H1 (cell line): Measurements from ENCODE around the gene AFF1. TPM values are rescaled to one million over a fixed set of nuclear protein-coding genes. Genes with fewer than 3 reads are reported as not detected.

Experiments used
- CTCF ChIA-PET: fragments of 300-600 bp; sonication (Branson Sonifier 250); formaldehyde crosslinking; loops from one replicate; lab custom pipeline; 2021; ENCODE audit not compliant: partially characterized antibody; lab: Charles Lee
- POLR2A ChIA-PET: fragments of 300-600 bp; sonication (Branson Sonifier 250); formaldehyde crosslinking; loops from one replicate; lab custom pipeline; 2021; ENCODE audit warnings: inconsistent platforms; ENCODE audit not compliant: partially characterized antibody; lab: Charles Lee
- DNase-seq, 2 experiments: peaks; one replicate each; pipeline versions ENCODE4 v3.0.0 to v3.0.0-alpha.2; 2010 to 2022; ENCODE audit warnings: low spot score in 2 of 2, low read depth in 1 of 2, mixed read lengths in 1 of 2
- FAIRE-seq: peaks from 2 replicates; lab custom pipeline; 2011; peaks lifted over from hg19 to GRCh38; lab: Jason Lieb, UNC
- H2AFZ ChIP-seq: 2 replicates; pipeline ENCODE4 v1.8.1; 2012; ENCODE audit warnings: low read length, inconsistent platforms
- H2AK5ac ChIP-seq: 2 replicates; pipeline ENCODE4 v1.6.1; 2013; ENCODE audit warnings: low read depth, low read length
- H2BK120ac ChIP-seq: replicated peaks from 2 replicates; pipeline ENCODE3; 2013; ENCODE audit warnings: low read depth, low read length, inconsistent platforms
- H2BK12ac ChIP-seq: 2 replicates; pipeline ENCODE4 v1.6.1; 2013; ENCODE audit warnings: low read depth, low read length
- H2BK15ac ChIP-seq: 2 replicates; pipeline ENCODE4 v1.6.1; 2013; ENCODE audit warnings: low read length
- H2BK20ac ChIP-seq: 2 replicates; pipeline ENCODE4 v1.6.1; 2013; ENCODE audit warnings: low read length
- H2BK5ac ChIP-seq: 2 replicates; pipeline ENCODE4 v1.6.1; 2013; ENCODE audit warnings: low read depth, low read length
- H3K14ac ChIP-seq: 2 replicates; pipeline ENCODE4 v1.6.1; 2013; ENCODE audit warnings: inconsistent platforms; ENCODE audit not compliant: insufficient read length
- H3K18ac ChIP-seq: 2 replicates; pipeline ENCODE4 v1.6.1; 2013; ENCODE audit warnings: low read length; ENCODE audit errors: extremely low read depth
- H3K23ac ChIP-seq: 2 replicates; pipeline ENCODE4 v1.6.1; 2013; ENCODE audit warnings: inconsistent platforms; ENCODE audit not compliant: insufficient read length
- H3K23me2 ChIP-seq: 2 replicates; pipeline ENCODE4 v1.6.1; 2013; ENCODE audit warnings: low read depth, low read length
- H3K27ac ChIP-seq: 2 replicates; pipeline ENCODE4 v1.6.1; 2011; ENCODE audit warnings: low read depth, low read length, inconsistent platforms
- H3K27me3 ChIP-seq, 4 experiments: replicated peaks in 1 of 4; 1 replicate in 1 of 4; 2 replicates in 3 of 4; pipeline versions ENCODE4 v1.6.1 to v1.8.1; 2011 to 2013; ENCODE audit warnings: low read length in 3 of 4, mild to moderate bottlenecking in 3 of 4, inconsistent platforms in 2 of 4, mixed read lengths in 2 of 4, moderate library complexity in 1 of 4; ENCODE audit not compliant: control insufficient read depth in 3 of 4, insufficient read depth in 3 of 4; ENCODE audit errors: extremely low read depth in 1 of 4
- H3K36me3 ChIP-seq, 4 experiments: 2 replicates each; pipeline versions ENCODE4 v1.6.1 to v1.8.1; 2011 to 2013; ENCODE audit warnings: mild to moderate bottlenecking in 4 of 4, low read length in 3 of 4, moderate library complexity in 2 of 4, control low read depth in 1 of 4, inconsistent platforms in 1 of 4; ENCODE audit not compliant: insufficient read depth in 4 of 4, control insufficient read depth in 2 of 4
- H3K4ac ChIP-seq: replicated peaks from 2 replicates; pipeline ENCODE3; 2013; ENCODE audit warnings: low read length, low read depth, mixed read lengths, inconsistent platforms; ENCODE audit not compliant: insufficient read length
- H3K4me1 ChIP-seq, 4 experiments: replicated peaks in 1 of 4; 1 replicate in 1 of 4; 2 replicates in 3 of 4; pipeline versions ENCODE4 v1.6.1 to v1.8.1; 2011 to 2013; ENCODE audit warnings: low read length in 3 of 4, inconsistent platforms in 2 of 4, mixed read lengths in 1 of 4; ENCODE audit not compliant: insufficient read depth in 4 of 4, control insufficient read depth in 3 of 4
- H3K4me2 ChIP-seq, 2 experiments: 2 replicates each; pipeline versions ENCODE4 v1.6.1 to v1.8.1; 2011 to 2013; ENCODE audit warnings: low read depth in 2 of 2, low read length in 2 of 2, control low read depth in 1 of 2, inconsistent platforms in 1 of 2, mild to moderate bottlenecking in 1 of 2; ENCODE audit not compliant: insufficient read depth in 1 of 2
- H3K4me3 ChIP-seq, 4 experiments: fragments of 200-600, 300-600 bp in 1 of 4; sonication (generic), shearing (Covaris generic), sonication (Bioruptor Twin) in 1 of 4; 2 replicates each; pipeline versions ENCODE4 v1.5.1 to v1.8.1; 2011 to 2016; ENCODE audit warnings: low read length in 4 of 4, low read depth in 3 of 4, control low read depth in 2 of 4, inconsistent platforms in 2 of 4, mild to moderate bottlenecking in 2 of 4, mixed read lengths in 1 of 4, moderate library complexity in 1 of 4; ENCODE audit not compliant: insufficient read depth in 2 of 4; ENCODE audit errors: extremely low read depth in 1 of 4
- H3K56ac ChIP-seq: replicated peaks from 2 replicates; pipeline ENCODE3; 2013; ENCODE audit warnings: low read depth, mild to moderate bottlenecking, mixed read lengths, low read length, inconsistent platforms; ENCODE audit not compliant: insufficient read length
- H3K79me1 ChIP-seq: 2 replicates; pipeline ENCODE4 v1.6.1; 2013; ENCODE audit warnings: low read depth, low read length, control low read depth
- H3K79me2 ChIP-seq, 2 experiments: 2 replicates each; pipeline versions ENCODE4 v1.6.1 to v1.8.1; 2012 to 2013; ENCODE audit warnings: low read length in 2 of 2, mild to moderate bottlenecking in 2 of 2, inconsistent platforms in 1 of 2; ENCODE audit not compliant: insufficient read depth in 2 of 2, control insufficient read depth in 1 of 2
- H3K9ac ChIP-seq, 4 experiments: replicated peaks in 1 of 4; 1 replicate in 1 of 4; 2 replicates in 3 of 4; pipeline versions ENCODE4 v1.6.1 to v1.8.1; 2011 to 2013; ENCODE audit warnings: low read depth in 3 of 4, low read length in 3 of 4, control low read depth in 2 of 4, mild to moderate bottlenecking in 2 of 4, moderate library complexity in 2 of 4, inconsistent platforms in 1 of 4; ENCODE audit errors: extremely low read depth in 1 of 4
- H3K9me3 ChIP-seq, 2 experiments: 2 replicates each; pipeline versions ENCODE4 v1.6.1 to v1.8.1; 2012 to 2013; ENCODE audit warnings: mild to moderate bottlenecking in 2 of 2, moderate library complexity in 2 of 2, control low read depth in 1 of 2, inconsistent platforms in 1 of 2, low read depth in 1 of 2, low read length in 1 of 2, mixed read lengths in 1 of 2; ENCODE audit not compliant: insufficient read depth in 2 of 2
- H4K20me1 ChIP-seq, 2 experiments: replicated peaks in 1 of 2; 2 replicates each; pipeline versions ENCODE3 to v1.8.1; 2011 to 2013; ENCODE audit warnings: inconsistent platforms in 2 of 2, low read length in 2 of 2, mild to moderate bottlenecking in 1 of 2; ENCODE audit not compliant: insufficient read depth in 2 of 2, control insufficient read depth in 1 of 2
- H4K5ac ChIP-seq: 2 replicates; pipeline ENCODE4 v1.6.1; 2013; ENCODE audit warnings: low read length, low read depth, mixed read lengths, inconsistent platforms; ENCODE audit not compliant: insufficient read length
- H4K8ac ChIP-seq: 2 replicates; pipeline ENCODE4 v1.8.0; 2013; ENCODE audit warnings: mild to moderate bottlenecking, moderate library complexity, low read length, inconsistent platforms; ENCODE audit not compliant: insufficient read depth; ENCODE audit errors: extremely low read depth
- H4K91ac ChIP-seq: replicated peaks from 2 replicates; pipeline ENCODE3; 2013; ENCODE audit warnings: low read length, mixed read lengths, inconsistent platforms; ENCODE audit not compliant: insufficient read length
- CEBPB ChIP-seq: IDR thresholded peaks from 2 replicates; pipeline ENCODE4 v1.6.1; 2012; ENCODE audit warnings: low read depth, low read length
- GTF2F1 ChIP-seq: IDR thresholded peaks from 2 replicates; pipeline ENCODE4 v1.6.1; 2012; ENCODE audit warnings: low read depth, low read length, improper control_type of control experiment, borderline replicate concordance
- HDAC6 ChIP-seq: IDR thresholded peaks from one replicate; pipeline ENCODE4 v1.7.1; 2012; ENCODE audit warnings: low read depth, mild to moderate bottlenecking, inconsistent platforms, low read length, moderate library complexity
- ZNF274 ChIP-seq: IDR thresholded peaks from 2 replicates; pipeline ENCODE4 v1.7.0; 2012; ENCODE audit warnings: low read length, borderline replicate concordance; ENCODE audit errors: extremely low read depth
- WGBS, 2 experiments: shearing (Covaris generic) in 1 of 2; methylation state at CpG; one replicate each; pipeline versions ENCODE4 v1.1.6 to v1.1.7; 2013 to 2015; ENCODE audit warnings: low lambda C conversion rate in 2 of 2, mixed read lengths in 2 of 2, inconsistent platforms in 1 of 2, low coverage in 1 of 2, missing lambda C conversion rate in 1 of 2; ENCODE audit not compliant: insufficient replicate concordance in 2 of 2, insufficient coverage in 1 of 2, insufficient read length in 1 of 2; ENCODE audit errors: extremely low coverage in 1 of 2, missing lambda C conversion rate in 1 of 2; 5-methylcytosine and 5-hydroxymethylcytosine counted together
- polyA plus RNA-seq, 7 experiments: library from polyadenylated mRNA; depleted of rRNA in 3 of 7; stranded (reverse) in 5 of 7; unstranded in 2 of 7; fragments of >200 nt in 5 of 7; fragments of 200-250 nt in 2 of 7; gene quantifications; 1 replicate in 5 of 7; 2 replicates in 1 of 7; 4 replicates in 1 of 7; pipeline versions ENCODE4 v1.2.1 to v1.2.3, GENCODE V29; 2011 to 2013; ENCODE audit warnings: missing spikeins in 2 of 7, mixed read lengths in 2 of 7
- total RNA-seq: library from RNA; stranded (reverse); fragmentation: NEBNext Ultra II Directional; extraction: Animal tissue kit (Norgen Biotek cat#: 25700); gene quantifications from 2 replicates; pipeline ENCODE4 v1.2.1, GENCODE V29; 2021

The AFF1 gene
- total and polyA plus RNA-seq, 2 of the 8 experiments (the other 6 are each of a cell fraction or from before 2014, with no cell fraction given), result 14.8 to 85.5 TPM

DNA sequence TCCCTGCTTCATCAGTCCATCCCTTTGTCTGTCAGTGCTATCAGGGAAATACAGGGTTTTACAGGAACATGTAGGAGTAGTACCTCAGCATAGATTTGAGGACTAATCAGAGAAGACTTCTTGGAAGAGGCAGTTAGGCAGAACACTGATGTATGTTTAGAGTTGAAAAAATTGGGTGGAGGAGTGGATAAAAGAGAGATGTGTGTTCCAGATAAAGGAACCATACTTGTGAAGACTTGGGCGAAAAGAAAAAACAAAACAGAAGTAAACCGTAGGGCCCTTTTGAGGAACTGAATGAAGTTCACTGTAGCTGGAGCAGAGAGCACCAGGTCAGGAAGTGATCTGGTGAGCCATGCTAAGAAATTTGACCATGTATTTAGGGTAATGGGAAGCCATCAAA, 32.3 kb downstream of the AFF1 start:
- Histone ChIP-seq H3K27me3 (no peaks in the 10 kb centered on the region), H3K4me1 (peaks cover 7 to 23% (median 20%) of the 10 kb centered on the region in 4 experiments), H2BK12ac (no peak overlapping the region; the same call in 1 of the 2 replicates), H3K79me1 (peaks cover 7% of the 10 kb centered on the region), H3K23me2 (no peaks in the 10 kb centered on the region), H3K23ac (no peak overlapping the region), H3K56ac (no peak overlapping the region), H4K91ac (no peak overlapping the region), H2BK120ac (no peak overlapping the region), H3K9me3 (no peaks in the 10 kb centered on the region), H4K5ac (no peak overlapping the region), H2AK5ac (no peak overlapping the region; the same call in 1 of the 2 replicates), H3K27ac (no peak overlapping the region; the same call in 1 of the 2 replicates), H3K18ac (no peak overlapping the region), H4K20me1 (peaks cover 0 to 2% of the 10 kb centered on the region in 2 experiments), H3K4me2 (no peak overlapping the region), H2AFZ (no peak overlapping the region), H2BK20ac (peak overlapping the region; percentile 35; the same call in 1 of the 2 replicates), H3K4ac (peak overlapping the region; percentile 15), H2BK15ac (peak overlapping the region; percentile 65; the same call in 1 of the 2 replicates), H3K14ac (no peak overlapping the region), H3K9ac (no peak overlapping the region), H4K8ac (no peak overlapping the region), H2BK5ac (no peak overlapping the region), H3K36me3 (peaks cover 0 to 5% (median 0%) of the 10 kb centered on the region in 4 experiments; a peak in 2 of 8 replicates), H3K79me2 (peaks cover 9 to 90% of the 10 kb centered on the region in 2 experiments; a peak in 3 of 4 replicates), H3K4me3 (no peak overlapping the region)
- POLR2A ChIA-PET, result interaction anchor here (1.1 to 2.5 kb wide), 3 partner anchors 12 to 64 kb away, joined by 3 to 9 read pairs (median 7); no protein-coding TSS in a partner anchor
- WGBS, 2 experiments, result 74% methylated on average over 2 of the region's 2 CpGs; no CpG with 5 or more reads in 1 of the 2 experiments
- FAIRE-seq, result no peak
- CTCF ChIA-PET, result no interaction called here
- DNase-seq, result no peak
- TF ChIP-seq GTF2F1, result no peak
- no peak for TF ChIP-seq HDAC6
- no peak for TF ChIP-seq ZNF274
- no peak for TF ChIP-seq CEBPB
